ENCODE results near the gene ZBBX. TPM values are rescaled to one million over a fixed set of nuclear protein-coding genes. Genes with fewer than 3 reads are reported as not detected.

ZBBX gene
- total and polyA plus RNA-seq, 10 of the 15 experiments (the other 5 are each of a cell fraction or from before 2014, with no cell fraction given): 0.01 to 0.34 (median 0.17) TPM; not detected in 6

- no peaks in the 10 kb centered on the region for H3K36me3 ChIP-seq (ENCODE audit: control insufficient read depth in 2 of 2, insufficient read depth in 2 of 2, low read length in 1 of 2)
- no peaks in the 10 kb centered on the region for H3K27me3 ChIP-seq (replicated peaks in 1 of 2; ENCODE audit: control insufficient read depth in 2 of 2, insufficient read depth in 2 of 2, low read length in 1 of 2)
- ChIA-PET CTCF (no interaction called here), RAD21 (ENCODE audit: unreplicated experiment) (no interaction called here), POLR2A (no interaction called here), SMC1A (ENCODE audit: uncharacterized antibody, unreplicated experiment) (interaction anchor here (1.5 kb wide), 1 partner anchor 9 kb away, joined by 4 read pairs; no protein-coding TSS in a partner anchor)
- H3K4me3 ChIP-seq: no peak overlapping the region
- BruUV-seq (replicated peaks): no TSS peak
- no peak for DNase-seq (ENCODE audit: low read depth, low spot score)
- in situ Hi-C loops (cut with MboI): no loop called here
- H3K27ac ChIP-seq (ENCODE audit: control insufficient read depth, insufficient read depth): no peak overlapping the region
- no peak for ATAC-seq
- no peak overlapping the region for H2AFZ ChIP-seq (ENCODE audit: control insufficient read depth, low read depth, low read length)
- H3K9me3 ChIP-seq (replicated peaks; ENCODE audit: control insufficient read depth, insufficient read depth, low read length): no peaks in the 10 kb centered on the region
- H3K4me1 ChIP-seq (ENCODE audit: control insufficient read depth, insufficient read depth, low read length): no peaks in the 10 kb centered on the region
- no peak overlapping the region for H3K4me2 ChIP-seq (ENCODE audit: control insufficient read depth, insufficient read depth)
- H4K20me1 ChIP-seq (ENCODE audit: control insufficient read depth, insufficient read depth): no peaks in the 10 kb centered on the region
- no peaks in the 10 kb centered on the region for H3K79me2 ChIP-seq (ENCODE audit: control insufficient read depth, insufficient read depth, low read length)
- intact Hi-C loops (cut with micrococcal nuclease; ENCODE audit: unreplicated experiment): no loop called here
- no peak for FAIRE-seq
- WGBS (ENCODE audit: insufficient coverage, insufficient replicate concordance, low lambda C conversion rate, missing lambda C conversion rate): 0% methylated on average over 1 of the region's 1 CpG
- H3K9ac ChIP-seq (ENCODE audit: control insufficient read depth, insufficient read depth, low read length): no peak overlapping the region
- no peak for TF ChIP-seq SPI1 (IDR thresholded peaks at IDR 0.05; ENCODE audit: borderline replicate concordance, insufficient read depth, low read depth, low read length)
- no peak for TF ChIP-seq BCLAF1 (IDR thresholded peaks at IDR 0.05)
- no peak for TF ChIP-seq YY1 (IDR thresholded peaks at IDR 0.05; ENCODE audit: low read depth, low read length)
- TF ChIP-seq SMAD5 (IDR thresholded peaks at IDR 0.05; ENCODE audit: low read depth): no peak
- TF ChIP-seq HCFC1 (IDR thresholded peaks at IDR 0.05; ENCODE audit: low read length): no peak
- TF ChIP-seq FOXM1 (IDR thresholded peaks at IDR 0.05; ENCODE audit: low read depth, low read length): no peak
- TF ChIP-seq ZBTB11 (CRISPR knock-in tag; IDR thresholded peaks at IDR 0.05): no peak
- TF ChIP-seq TARDBP (IDR thresholded peaks at IDR 0.05; ENCODE audit: borderline replicate concordance): no peak
- no peak for TF ChIP-seq TCF3 (IDR thresholded peaks at IDR 0.05; ENCODE audit: borderline replicate concordance, insufficient read depth, low read depth, low read length)
- no peak for TF ChIP-seq E2F4 (IDR thresholded peaks at IDR 0.05; ENCODE audit: low read depth, low read length)
- TF ChIP-seq ZNF384 (IDR thresholded peaks at IDR 0.05; ENCODE audit: borderline replicate concordance, low read depth, low read length): no peak
- no peak for TF ChIP-seq GABPA (IDR thresholded peaks at IDR 0.05; ENCODE audit: low read depth)
- no peak for TF ChIP-seq E2F8 (IDR thresholded peaks at IDR 0.05; ENCODE audit: low read depth, partially characterized antibody)
- no peak for TF ChIP-seq RB1 (IDR thresholded peaks at IDR 0.05; ENCODE audit: borderline replicate concordance)
- no peak for TF ChIP-seq GATAD2B (conservative IDR thresholded peaks at IDR 0.05; ENCODE audit: low read depth)
- no peak for TF ChIP-seq ZNF24 (IDR thresholded peaks at IDR 0.05)
These were observed 177.0 kb downstream of the ZBBX start for GRCh38 chr3:167203062-167203461.
